Astrocyte (in vitro differentiated cells and primary cell): Measurements from ENCODE around the gene STK35. TPM values are rescaled to one million over a fixed set of nuclear protein-coding genes. Genes with fewer than 3 reads are reported as not detected.
"Not testable (repeated sequence)": the region's sequence is repeated elsewhere in the genome, so short reads cannot be mapped to it uniquely, and the experiment has no call there.

Experiments used
- DNase-seq: peaks from one replicate; pipeline ENCODE4 v3.0.0-alpha.2; 2010; ENCODE audit warnings: low read depth
- FAIRE-seq: peaks from 2 replicates; lab custom pipeline; 2011; peaks lifted over from hg19 to GRCh38; lab: Jason Lieb, UNC
- H2AFZ ChIP-seq: 2 replicates; pipeline ENCODE4 v1.6.0; 2012; ENCODE audit warnings: low read depth, low read length, inconsistent platforms
- H3K27ac ChIP-seq: 2 replicates; pipeline ENCODE4 v1.5.1; 2011; ENCODE audit warnings: low read depth, low read length, inconsistent platforms
- H3K27me3 ChIP-seq: 2 replicates; pipeline ENCODE4 v1.6.0; 2011; ENCODE audit warnings: low read length, inconsistent platforms; ENCODE audit not compliant: insufficient read depth
- H3K36me3 ChIP-seq: 2 replicates; pipeline ENCODE4 v1.5.1; 2011; ENCODE audit warnings: low read length, inconsistent platforms; ENCODE audit not compliant: insufficient read depth
- H3K4me1 ChIP-seq: 2 replicates; pipeline ENCODE4 v1.5.1; 2011; ENCODE audit warnings: low read length, inconsistent platforms; ENCODE audit not compliant: insufficient read depth
- H3K4me2 ChIP-seq: 2 replicates; pipeline ENCODE4 v1.6.0; 2012; ENCODE audit warnings: low read length, inconsistent platforms
- H3K4me3 ChIP-seq: 2 replicates; pipeline ENCODE4 v1.5.1; 2011; ENCODE audit warnings: low read depth, mild to moderate bottlenecking, low read length, inconsistent platforms; ENCODE audit not compliant: insufficient read depth
- H3K79me2 ChIP-seq: 2 replicates; pipeline ENCODE4 v1.6.0; 2012; ENCODE audit warnings: mild to moderate bottlenecking, low read length, inconsistent platforms; ENCODE audit not compliant: insufficient read depth
- H3K9ac ChIP-seq: 2 replicates; pipeline ENCODE4 v1.6.0; 2012; ENCODE audit warnings: mild to moderate bottlenecking, low read length, inconsistent platforms
- H3K9me3 ChIP-seq: 2 replicates; pipeline ENCODE4 v1.5.1; 2012; ENCODE audit warnings: low read depth, mild to moderate bottlenecking, low read length, inconsistent platforms; ENCODE audit not compliant: insufficient read depth
- H4K20me1 ChIP-seq: 2 replicates; pipeline ENCODE4 v1.6.0; 2012; ENCODE audit warnings: low read length, inconsistent platforms; ENCODE audit not compliant: insufficient read depth
- H3K27ac Mint-ChIP-seq: one replicate; pipeline ENCODE4 v1.8.0; 2021; ENCODE audit warnings: mild to moderate bottlenecking, mixed read lengths; ENCODE audit not compliant: unreplicated experiment
- H3K27me3 Mint-ChIP-seq: one replicate; pipeline ENCODE4 v1.8.0; 2021; ENCODE audit warnings: low read depth, mixed read lengths; ENCODE audit not compliant: unreplicated experiment
- H3K36me3 Mint-ChIP-seq: one replicate; pipeline ENCODE4 v1.8.0; 2021; ENCODE audit warnings: low read depth, mixed read lengths; ENCODE audit not compliant: unreplicated experiment
- H3K4me1 Mint-ChIP-seq: one replicate; pipeline ENCODE4 v1.8.0; 2021; ENCODE audit warnings: low read depth, mixed read lengths; ENCODE audit not compliant: unreplicated experiment
- H3K4me3 Mint-ChIP-seq: one replicate; pipeline ENCODE4 v1.8.0; 2021; ENCODE audit warnings: mild to moderate bottlenecking, moderate library complexity, mixed read lengths; ENCODE audit not compliant: unreplicated experiment
- H3K9me3 Mint-ChIP-seq: one replicate; pipeline ENCODE4 v1.8.0; 2021; ENCODE audit warnings: mild to moderate bottlenecking, mixed read lengths; ENCODE audit not compliant: unreplicated experiment
- EZH2 ChIP-seq: IDR thresholded peaks from 2 replicates; pipeline ENCODE4 v1.6.1; 2012; ENCODE audit warnings: mild to moderate bottlenecking, low read length, inconsistent platforms; ENCODE audit not compliant: insufficient read depth
- total RNA-seq: library from RNA; stranded (reverse); gene quantifications from 2 replicates; pipeline ENCODE4 v1.2.1, GENCODE V29; 2021
- TF ChIP-seq, protein P1 (sequence below): IDR thresholded peaks from 2 replicates; pipeline ENCODE4 v1.5.1; 2011; ENCODE audit warnings: low read depth, mild to moderate bottlenecking, inconsistent platforms, low read length, moderate library complexity; ENCODE audit not compliant: insufficient read depth

The STK35 gene
- total RNA-seq, 1 donor from 2014 or later, result 18.6 TPM

DNA sequence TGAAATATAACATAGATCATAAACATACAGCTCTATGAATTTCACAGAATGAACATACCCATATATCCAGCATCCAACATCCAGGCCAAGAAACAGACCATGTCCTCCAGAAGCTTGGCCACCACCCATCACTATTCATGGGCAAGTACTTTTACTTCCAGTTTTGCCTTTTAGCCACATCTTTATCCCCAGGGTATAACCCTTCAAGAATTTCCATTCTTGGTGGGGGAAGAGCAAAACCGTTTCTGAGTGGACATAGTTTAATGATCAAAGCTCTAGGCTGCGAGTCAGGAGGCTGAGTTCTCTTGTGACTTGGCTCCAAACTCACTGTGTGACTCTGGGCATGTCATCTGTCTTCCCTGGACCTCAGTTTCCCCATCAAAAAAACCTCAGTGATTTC lies 78.3 kb downstream of the STK35 start:
- H3K9ac ChIP-seq, result no peak overlapping the region
- H3K9me3 ChIP-seq, result no peaks in the 10 kb centered on the region
- no peaks in the 10 kb centered on the region for H4K20me1 ChIP-seq
- H3K4me2 ChIP-seq, result no peak overlapping the region
- DNase-seq (no peak), FAIRE-seq (no peak)
- H3K36me3 ChIP-seq, result no peaks in the 10 kb centered on the region
- Mint-ChIP-seq H3K4me1 (no peaks in the 10 kb centered on the region), H3K27ac (no peak overlapping the region), H3K36me3 (no peaks in the 10 kb centered on the region), H3K4me3 (no peak overlapping the region), H3K27me3 (peaks cover 33% of the 10 kb centered on the region), H3K9me3 (peaks cover 2% of the 10 kb centered on the region)
- H3K79me2 ChIP-seq, result no peaks in the 10 kb centered on the region
- H3K4me1 ChIP-seq, result no peaks in the 10 kb centered on the region
- TF ChIP-seq, protein P1, sequence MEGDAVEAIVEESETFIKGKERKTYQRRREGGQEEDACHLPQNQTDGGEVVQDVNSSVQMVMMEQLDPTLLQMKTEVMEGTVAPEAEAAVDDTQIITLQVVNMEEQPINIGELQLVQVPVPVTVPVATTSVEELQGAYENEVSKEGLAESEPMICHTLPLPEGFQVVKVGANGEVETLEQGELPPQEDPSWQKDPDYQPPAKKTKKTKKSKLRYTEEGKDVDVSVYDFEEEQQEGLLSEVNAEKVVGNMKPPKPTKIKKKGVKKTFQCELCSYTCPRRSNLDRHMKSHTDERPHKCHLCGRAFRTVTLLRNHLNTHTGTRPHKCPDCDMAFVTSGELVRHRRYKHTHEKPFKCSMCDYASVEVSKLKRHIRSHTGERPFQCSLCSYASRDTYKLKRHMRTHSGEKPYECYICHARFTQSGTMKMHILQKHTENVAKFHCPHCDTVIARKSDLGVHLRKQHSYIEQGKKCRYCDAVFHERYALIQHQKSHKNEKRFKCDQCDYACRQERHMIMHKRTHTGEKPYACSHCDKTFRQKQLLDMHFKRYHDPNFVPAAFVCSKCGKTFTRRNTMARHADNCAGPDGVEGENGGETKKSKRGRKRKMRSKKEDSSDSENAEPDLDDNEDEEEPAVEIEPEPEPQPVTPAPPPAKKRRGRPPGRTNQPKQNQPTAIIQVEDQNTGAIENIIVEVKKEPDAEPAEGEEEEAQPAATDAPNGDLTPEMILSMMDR, result no peak
- TF ChIP-seq EZH2, result no peak
- H3K27me3 ChIP-seq, result peaks cover 4% of the 10 kb centered on the region
- H2AFZ ChIP-seq, result no peak overlapping the region
- no peak overlapping the region for H3K4me3 ChIP-seq
- no peak overlapping the region for H3K27ac ChIP-seq

DNA sequence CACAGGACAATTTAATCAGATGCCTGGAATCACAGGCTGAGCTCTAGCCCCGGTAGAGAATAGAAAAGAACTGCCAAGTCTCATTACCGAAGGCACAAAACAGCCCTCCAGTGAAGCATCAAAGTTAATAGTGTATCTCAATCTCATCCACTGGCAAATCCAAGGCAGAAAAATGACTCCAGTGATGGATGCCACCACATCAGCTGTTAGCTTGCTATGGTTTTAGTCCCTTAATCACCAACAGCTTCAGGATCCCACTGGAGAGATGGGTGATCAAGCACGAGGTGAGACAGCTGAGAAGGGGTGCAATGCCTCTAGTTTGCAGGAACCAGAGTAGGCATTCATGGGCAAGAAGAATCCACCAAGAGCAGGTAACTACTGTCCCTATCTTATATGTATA lies 81.8 kb downstream of the STK35 start:
- Mint-ChIP-seq H3K36me3 (no peaks in the 10 kb centered on the region), H3K4me1 (no peaks in the 10 kb centered on the region), H3K4me3 (no peak overlapping the region), H3K27ac (no peak overlapping the region), H3K27me3 (peaks cover 14% of the 10 kb centered on the region), H3K9me3 (peaks cover 10% of the 10 kb centered on the region)
- FAIRE-seq, result no peak
- no peaks in the 10 kb centered on the region for H3K4me1 ChIP-seq
- H3K4me2 ChIP-seq, result no peak overlapping the region
- no peaks in the 10 kb centered on the region for H3K9me3 ChIP-seq
- H4K20me1 ChIP-seq, result no peaks in the 10 kb centered on the region
- H3K27ac ChIP-seq, result no peak overlapping the region
- H3K36me3 ChIP-seq, result no peaks in the 10 kb centered on the region
- H2AFZ ChIP-seq, result no peak overlapping the region
- no peaks in the 10 kb centered on the region for H3K79me2 ChIP-seq
- H3K9ac ChIP-seq, result no peak overlapping the region
- peaks cover 4% of the 10 kb centered on the region for H3K27me3 ChIP-seq
- no peak for TF ChIP-seq EZH2
- TF ChIP-seq, protein P1, result no peak
- no peak for DNase-seq
- no peak overlapping the region for H3K4me3 ChIP-seq

DNA sequence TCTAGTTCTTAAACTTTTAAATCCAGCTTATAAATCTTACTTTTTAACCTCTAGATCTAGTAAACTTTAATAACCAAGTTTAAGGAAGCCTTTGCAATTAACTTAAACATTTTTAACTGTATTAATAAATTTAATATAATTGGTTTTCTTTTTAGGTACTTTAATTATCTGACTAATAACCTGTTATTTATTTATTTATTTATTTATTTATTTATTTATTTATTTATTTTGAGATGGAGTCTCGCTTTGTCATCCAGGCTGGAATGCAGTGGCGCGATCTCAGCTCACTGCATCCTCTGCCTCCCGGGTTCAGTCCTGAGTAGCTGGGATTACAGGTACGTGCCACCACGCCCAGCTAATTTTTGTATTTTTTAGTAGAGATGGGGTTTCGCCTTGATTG lies 83.3 kb downstream of the STK35 start:
- H3K9ac ChIP-seq, FAIRE-seq, H3K4me3 Mint-ChIP-seq, DNase-seq, H3K79me2 ChIP-seq, H3K4me3 ChIP-seq, H3K27me3 ChIP-seq, H3K4me2 ChIP-seq, H3K9me3 ChIP-seq, H3K27me3 Mint-ChIP-seq, H3K27ac ChIP-seq, H3K36me3 ChIP-seq, H4K20me1 ChIP-seq, H2AFZ ChIP-seq, H3K27ac Mint-ChIP-seq, H3K4me1 ChIP-seq, H3K4me1 Mint-ChIP-seq, H3K36me3 Mint-ChIP-seq: not testable (repeated sequence)
- peaks cover 10% of the 10 kb centered on the region for H3K9me3 Mint-ChIP-seq
